ENCODE data around the gene RGSL1. TPM values are rescaled to one million over a fixed set of nuclear protein-coding genes. Genes with fewer than 3 reads are reported as not detected.

RGSL1 gene
- total RNA-seq, result not detected in 2 replicates

- intact Hi-C loops (cut with micrococcal nuclease), result no loop called here
- H3K36me3 Mint-ChIP-seq (ENCODE audit: low read depth), result no peaks in the 10 kb centered on the region
- DNase-seq, result no peak
- H3K4me1 Mint-ChIP-seq, result peaks cover 8% of the 10 kb centered on the region
- peaks cover 12% of the 10 kb centered on the region for H3K27me3 Mint-ChIP-seq
- H3K4me3 Mint-ChIP-seq, result no peak within 1 kb of the TSS
- H3K9me3 Mint-ChIP-seq, result no peaks in the 10 kb centered on the region
- H3K27ac Mint-ChIP-seq, result no peak within 1 kb of the TSS
Observed at GRCh38 chr1:182450087-182450486, at the start of gene RGSL1. RGSL1 (plus strand) TSS chr1:182450146; CDS start chr1:182450166, 20 bp downstream.

GRCh38 chr1:182400567-182400966 lies 49.4 kb upstream of the RGSL1 start, which contains the start of gene TEDDM1:
TEDDM1 (minus strand) TSS chr1:182400667; CDS start chr1:182400485, 182 bp downstream.
- no peak for DNase-seq
- Mint-ChIP-seq H3K36me3 (ENCODE audit: low read depth) (no peaks in the 10 kb centered on the region), H3K4me1 (peaks cover 8% of the 10 kb centered on the region), H3K9me3 (peaks cover 8% of the 10 kb centered on the region), H3K4me3 (no peak within 1 kb of the TSS), H3K27ac (no peak within 1 kb of the TSS), H3K27me3 (peaks cover 35% of the 10 kb centered on the region)
- intact Hi-C loops (cut with micrococcal nuclease), result no loop called here

- Mint-ChIP-seq H3K36me3 (ENCODE audit: low read depth) (no peaks in the 10 kb centered on the region), H3K4me1 (no peaks in the 10 kb centered on the region), H3K27me3 (peaks cover 43% of the 10 kb centered on the region), H3K27ac (no peak overlapping the region), H3K4me3 (no peak overlapping the region), H3K9me3 (peaks cover 10% of the 10 kb centered on the region)
- intact Hi-C loops (cut with micrococcal nuclease), result no loop called here
- DNase-seq, result no peak
Observed at GRCh38 chr1:182404781-182405180, 45.2 kb upstream of the RGSL1 start.

- DNase-seq, result no peak
- Mint-ChIP-seq H3K4me3 (no peak overlapping the region), H3K9me3 (peaks cover 10% of the 10 kb centered on the region), H3K4me1 (no peaks in the 10 kb centered on the region), H3K27ac (no peak overlapping the region), H3K36me3 (ENCODE audit: low read depth) (no peaks in the 10 kb centered on the region), H3K27me3 (peaks cover 43% of the 10 kb centered on the region)
- intact Hi-C loops (cut with micrococcal nuclease), result no loop called here
Observed at GRCh38 chr1:182405578-182405977, 44.4 kb upstream of the RGSL1 start.

GRCh38 chr1:182406012-182406411 lies 43.9 kb upstream of the RGSL1 start:
- H3K4me1 Mint-ChIP-seq, result no peaks in the 10 kb centered on the region
- H3K36me3 Mint-ChIP-seq (ENCODE audit: low read depth), result no peaks in the 10 kb centered on the region
- peaks cover 43% of the 10 kb centered on the region for H3K27me3 Mint-ChIP-seq
- intact Hi-C loops (cut with micrococcal nuclease), result no loop called here
- DNase-seq, result no peak
- H3K4me3 Mint-ChIP-seq, result no peak overlapping the region
- H3K27ac Mint-ChIP-seq, result no peak overlapping the region
- H3K9me3 Mint-ChIP-seq, result peaks cover 10% of the 10 kb centered on the region

- H3K4me1 Mint-ChIP-seq, result no peaks in the 10 kb centered on the region
- intact Hi-C loops (cut with micrococcal nuclease), result no loop called here
- no peak overlapping the region for H3K4me3 Mint-ChIP-seq
- H3K9me3 Mint-ChIP-seq, result peaks cover 10% of the 10 kb centered on the region
- peaks cover 44% of the 10 kb centered on the region for H3K27me3 Mint-ChIP-seq
- H3K36me3 Mint-ChIP-seq (ENCODE audit: low read depth), result no peaks in the 10 kb centered on the region
- DNase-seq, result no peak
- no peak overlapping the region for H3K27ac Mint-ChIP-seq
Observed at GRCh38 chr1:182407724-182408123, 42.2 kb upstream of the RGSL1 start.

GRCh38 chr1:182408435-182409075 lies 41.4 kb upstream of the RGSL1 start:
- Mint-ChIP-seq H3K9me3 (peaks cover 10% of the 10 kb centered on the region), H3K4me3 (no peak overlapping the region), H3K27me3 (peaks cover 40% of the 10 kb centered on the region), H3K36me3 (ENCODE audit: low read depth) (no peaks in the 10 kb centered on the region), H3K4me1 (no peaks in the 10 kb centered on the region), H3K27ac (no peak overlapping the region)
- DNase-seq, result no peak
- intact Hi-C loops (cut with micrococcal nuclease), result no loop called here

- H3K27me3 Mint-ChIP-seq, result peaks cover 36% of the 10 kb centered on the region
- no peak overlapping the region for H3K4me3 Mint-ChIP-seq
- H3K4me1 Mint-ChIP-seq, result no peaks in the 10 kb centered on the region
- intact Hi-C loops (cut with micrococcal nuclease), result no loop called here
- H3K9me3 Mint-ChIP-seq, result peaks cover 6% of the 10 kb centered on the region
- DNase-seq, result no peak
- H3K27ac Mint-ChIP-seq, result no peak overlapping the region
- no peaks in the 10 kb centered on the region for H3K36me3 Mint-ChIP-seq (ENCODE audit: low read depth)
Observed at GRCh38 chr1:182410138-182410537, 39.8 kb upstream of the RGSL1 start.

GRCh38 chr1:182410620-182411273 lies 39.2 kb upstream of the RGSL1 start:
- no peaks in the 10 kb centered on the region for H3K36me3 Mint-ChIP-seq (ENCODE audit: low read depth)
- intact Hi-C loops (cut with micrococcal nuclease), result no loop called here
- H3K9me3 Mint-ChIP-seq, result peaks cover under 1% of the 10 kb centered on the region
- peaks cover 33% of the 10 kb centered on the region for H3K27me3 Mint-ChIP-seq
- H3K27ac Mint-ChIP-seq, result no peak overlapping the region
- no peak overlapping the region for H3K4me3 Mint-ChIP-seq
- DNase-seq, result no peak
- no peaks in the 10 kb centered on the region for H3K4me1 Mint-ChIP-seq

GRCh38 chr1:182413486-182413885 lies 36.5 kb upstream of the RGSL1 start:
- Mint-ChIP-seq H3K4me3 (no peak overlapping the region), H3K9me3 (no peaks in the 10 kb centered on the region), H3K27ac (no peak overlapping the region), H3K36me3 (ENCODE audit: low read depth) (no peaks in the 10 kb centered on the region), H3K4me1 (peaks cover 4% of the 10 kb centered on the region), H3K27me3 (peaks cover 20% of the 10 kb centered on the region)
- intact Hi-C loops (cut with micrococcal nuclease), result no loop called here
- DNase-seq, result no peak

- Mint-ChIP-seq H3K9me3 (no peaks in the 10 kb centered on the region), H3K4me1 (peaks cover 4% of the 10 kb centered on the region), H3K27me3 (peaks cover 20% of the 10 kb centered on the region), H3K4me3 (no peak overlapping the region), H3K36me3 (ENCODE audit: low read depth) (no peaks in the 10 kb centered on the region), H3K27ac (no peak overlapping the region)
- intact Hi-C loops (cut with micrococcal nuclease), result no loop called here
- DNase-seq, result no peak
Observed at GRCh38 chr1:182413969-182414368, 36.0 kb upstream of the RGSL1 start.

GRCh38 chr1:182415789-182416188 lies 34.2 kb upstream of the RGSL1 start:
- Mint-ChIP-seq H3K27me3 (peaks cover 16% of the 10 kb centered on the region), H3K27ac (no peak overlapping the region), H3K4me3 (no peak overlapping the region), H3K36me3 (ENCODE audit: low read depth) (no peaks in the 10 kb centered on the region), H3K4me1 (peaks cover 4% of the 10 kb centered on the region), H3K9me3 (no peaks in the 10 kb centered on the region)
- no peak for DNase-seq
- intact Hi-C loops (cut with micrococcal nuclease), result no loop called here

- no peak overlapping the region for H3K4me3 Mint-ChIP-seq
- peaks cover 10% of the 10 kb centered on the region for H3K4me1 Mint-ChIP-seq
- intact Hi-C loops (cut with micrococcal nuclease), result no loop called here
- no peaks in the 10 kb centered on the region for H3K9me3 Mint-ChIP-seq
- no peaks in the 10 kb centered on the region for H3K36me3 Mint-ChIP-seq (ENCODE audit: low read depth)
- peaks cover 16% of the 10 kb centered on the region for H3K27me3 Mint-ChIP-seq
- DNase-seq, result no peak
- no peak overlapping the region for H3K27ac Mint-ChIP-seq
Observed at GRCh38 chr1:182426442-182427430, 23.2 kb upstream of the RGSL1 start.

GRCh38 chr1:182428043-182428442 lies 21.9 kb upstream of the RGSL1 start:
- H3K4me1 Mint-ChIP-seq, result peaks cover 10% of the 10 kb centered on the region
- no peak overlapping the region for H3K27ac Mint-ChIP-seq
- H3K9me3 Mint-ChIP-seq, result no peaks in the 10 kb centered on the region
- no peak for DNase-seq
- H3K4me3 Mint-ChIP-seq, result no peak overlapping the region
- intact Hi-C loops (cut with micrococcal nuclease), result no loop called here
- H3K27me3 Mint-ChIP-seq, result peaks cover 12% of the 10 kb centered on the region
- no peaks in the 10 kb centered on the region for H3K36me3 Mint-ChIP-seq (ENCODE audit: low read depth)

All from activated CD4-positive, alpha-beta T cell treated with anti-CD3 and anti-CD28 coated beads, Interleukin-2, amount 10 ng/mL, durations not matched to agents 24 days and 14 days (primary cell).